ENCODE data around the gene TMEM115. TPM values are rescaled to one million over a fixed set of nuclear protein-coding genes. Genes with fewer than 3 reads are reported as not detected.

Gene TMEM115
- total and polyA plus RNA-seq, 2 of the 13 experiments (the other 11 are each of a cell fraction or from before 2014, with no cell fraction given): 22.1 to 30.7 TPM

DNA sequence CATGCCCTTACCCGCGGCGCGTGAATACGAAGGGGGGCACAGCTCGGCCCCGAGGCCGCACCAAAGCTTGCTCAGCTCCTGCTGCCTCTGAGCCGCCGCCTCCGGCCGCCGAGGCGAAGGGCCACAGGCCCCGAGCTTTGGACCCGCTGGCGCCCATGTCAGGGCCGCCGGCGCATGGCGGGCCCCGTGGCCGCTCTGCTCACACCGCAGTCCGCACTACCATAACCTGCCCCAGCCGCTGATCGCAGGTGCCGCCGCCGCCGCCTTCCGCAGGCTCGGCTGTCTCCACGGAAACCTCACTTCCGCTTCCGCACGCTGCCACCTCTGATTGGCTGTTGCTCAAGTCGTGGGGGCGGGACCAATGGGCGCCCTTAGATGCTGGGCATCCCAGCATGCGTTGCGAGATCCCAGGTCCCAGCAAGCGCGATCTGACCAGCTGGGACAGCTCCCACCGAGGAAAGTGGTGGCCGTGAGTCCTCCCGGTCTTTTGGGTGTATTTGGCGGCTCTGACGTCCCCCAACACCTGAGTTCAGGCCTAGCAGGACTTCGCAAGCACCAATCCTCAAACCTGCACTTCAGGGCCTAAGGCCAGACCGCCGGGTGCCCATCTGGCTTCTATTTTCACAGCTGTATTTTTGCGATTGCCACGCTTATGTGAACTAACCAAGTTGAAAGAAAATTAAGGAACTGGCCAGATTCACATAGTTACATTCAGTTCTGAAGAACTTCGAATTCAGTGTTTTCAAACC is 31.2 kb downstream of the TMEM115 start, which contains the start of gene TUSC2 (continued):
- TF ChIP-seq, protein P1, sequence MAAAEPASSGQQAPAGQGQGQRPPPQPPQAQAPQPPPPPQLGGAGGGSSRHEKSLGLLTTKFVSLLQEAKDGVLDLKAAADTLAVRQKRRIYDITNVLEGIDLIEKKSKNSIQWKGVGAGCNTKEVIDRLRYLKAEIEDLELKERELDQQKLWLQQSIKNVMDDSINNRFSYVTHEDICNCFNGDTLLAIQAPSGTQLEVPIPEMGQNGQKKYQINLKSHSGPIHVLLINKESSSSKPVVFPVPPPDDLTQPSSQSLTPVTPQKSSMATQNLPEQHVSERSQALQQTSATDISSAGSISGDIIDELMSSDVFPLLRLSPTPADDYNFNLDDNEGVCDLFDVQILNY (CRISPR knock-in tag; conservative IDR thresholded peaks at IDR 0.05): no peak
- TF ChIP-seq KDM5B (CRISPR knock-in tag; IDR thresholded peaks at IDR 0.05; ENCODE audit: borderline replicate concordance): peak; percentile 81; the same call in 1 of the 2 replicates
- TF ChIP-seq ZNF749 (CRISPR knock-in tag; IDR thresholded peaks at IDR 0.05; ENCODE audit: borderline replicate concordance): no peak
- TF ChIP-seq ARID2 (CRISPR knock-in tag; IDR thresholded peaks at IDR 0.05; ENCODE audit: borderline replicate concordance): no peak
- TF ChIP-seq ZSCAN22 (CRISPR knock-in tag; IDR thresholded peaks at IDR 0.05): no peak
- TF ChIP-seq ZNF552 (CRISPR knock-in tag; IDR thresholded peaks at IDR 0.05; ENCODE audit: borderline replicate concordance): no peak
- 0 out of 2 replicates have a peak, but pooled peaks have one; percentile 41 for TF ChIP-seq MEF2D (CRISPR knock-in tag; IDR thresholded peaks at IDR 0.05)
- TF ChIP-seq FOXA1 (IDR thresholded peaks at IDR 0.05): no peak
- peak; percentile 14; the same call in 1 of the 2 replicates for TF ChIP-seq FOXA1 (CRISPR knock-in tag; IDR thresholded peaks at IDR 0.05)
- TF ChIP-seq FOSL2 (CRISPR knock-in tag; IDR thresholded peaks at IDR 0.05): peak; percentile 31; the same call in 1 of the 2 replicates
- no peak for TF ChIP-seq ZNF441 (CRISPR knock-in tag; IDR thresholded peaks at IDR 0.05; ENCODE audit: borderline replicate concordance)
- TF ChIP-seq TSC22D2 (CRISPR knock-in tag; IDR thresholded peaks at IDR 0.05; ENCODE audit: borderline replicate concordance): no peak
- TF ChIP-seq PHF8 (CRISPR knock-in tag; IDR thresholded peaks at IDR 0.05): peak; percentile 67
- peak; percentile 71; the same call in 1 of the 2 replicates for TF ChIP-seq ZNF274 (CRISPR knock-in tag; IDR thresholded peaks at IDR 0.05)
- TF ChIP-seq ZNF580 (CRISPR knock-in tag; IDR thresholded peaks at IDR 0.05; ENCODE audit: borderline replicate concordance, low read depth): 0 out of 2 replicates have a peak, but pooled peaks have one; percentile 35
- TF ChIP-seq TFAP4 (IDR thresholded peaks at IDR 0.05; ENCODE audit: borderline replicate concordance, low read depth): peak; percentile 92
- TF ChIP-seq ZNF124 (CRISPR knock-in tag; IDR thresholded peaks at IDR 0.05): peak; percentile 40; the same call in 1 of the 2 replicates
- TF ChIP-seq SIN3B (IDR thresholded peaks at IDR 0.05; ENCODE audit: low read length): peak; percentile 57; the same call in 1 of the 2 replicates
- TF ChIP-seq, protein P2, sequence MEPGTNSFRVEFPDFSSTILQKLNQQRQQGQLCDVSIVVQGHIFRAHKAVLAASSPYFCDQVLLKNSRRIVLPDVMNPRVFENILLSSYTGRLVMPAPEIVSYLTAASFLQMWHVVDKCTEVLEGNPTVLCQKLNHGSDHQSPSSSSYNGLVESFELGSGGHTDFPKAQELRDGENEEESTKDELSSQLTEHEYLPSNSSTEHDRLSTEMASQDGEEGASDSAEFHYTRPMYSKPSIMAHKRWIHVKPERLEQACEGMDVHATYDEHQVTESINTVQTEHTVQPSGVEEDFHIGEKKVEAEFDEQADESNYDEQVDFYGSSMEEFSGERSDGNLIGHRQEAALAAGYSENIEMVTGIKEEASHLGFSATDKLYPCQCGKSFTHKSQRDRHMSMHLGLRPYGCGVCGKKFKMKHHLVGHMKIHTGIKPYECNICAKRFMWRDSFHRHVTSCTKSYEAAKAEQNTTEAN (CRISPR knock-in tag; conservative IDR thresholded peaks at IDR 0.05): no peak
- peak; percentile 38; the same call in 1 of the 2 replicates for TF ChIP-seq NRL (CRISPR knock-in tag; IDR thresholded peaks at IDR 0.05; ENCODE audit: borderline replicate concordance)
- TF ChIP-seq, protein P3, sequence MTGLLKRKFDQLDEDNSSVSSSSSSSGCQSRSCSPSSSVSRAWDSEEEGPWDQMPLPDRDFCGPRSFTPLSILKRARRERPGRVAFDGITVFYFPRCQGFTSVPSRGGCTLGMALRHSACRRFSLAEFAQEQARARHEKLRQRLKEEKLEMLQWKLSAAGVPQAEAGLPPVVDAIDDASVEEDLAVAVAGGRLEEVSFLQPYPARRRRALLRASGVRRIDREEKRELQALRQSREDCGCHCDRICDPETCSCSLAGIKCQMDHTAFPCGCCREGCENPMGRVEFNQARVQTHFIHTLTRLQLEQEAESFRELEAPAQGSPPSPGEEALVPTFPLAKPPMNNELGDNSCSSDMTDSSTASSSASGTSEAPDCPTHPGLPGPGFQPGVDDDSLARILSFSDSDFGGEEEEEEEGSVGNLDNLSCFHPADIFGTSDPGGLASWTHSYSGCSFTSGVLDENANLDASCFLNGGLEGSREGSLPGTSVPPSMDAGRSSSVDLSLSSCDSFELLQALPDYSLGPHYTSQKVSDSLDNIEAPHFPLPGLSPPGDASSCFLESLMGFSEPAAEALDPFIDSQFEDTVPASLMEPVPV (CRISPR knock-in tag; IDR thresholded peaks at IDR 0.05): no peak
- TF ChIP-seq, protein P4, sequence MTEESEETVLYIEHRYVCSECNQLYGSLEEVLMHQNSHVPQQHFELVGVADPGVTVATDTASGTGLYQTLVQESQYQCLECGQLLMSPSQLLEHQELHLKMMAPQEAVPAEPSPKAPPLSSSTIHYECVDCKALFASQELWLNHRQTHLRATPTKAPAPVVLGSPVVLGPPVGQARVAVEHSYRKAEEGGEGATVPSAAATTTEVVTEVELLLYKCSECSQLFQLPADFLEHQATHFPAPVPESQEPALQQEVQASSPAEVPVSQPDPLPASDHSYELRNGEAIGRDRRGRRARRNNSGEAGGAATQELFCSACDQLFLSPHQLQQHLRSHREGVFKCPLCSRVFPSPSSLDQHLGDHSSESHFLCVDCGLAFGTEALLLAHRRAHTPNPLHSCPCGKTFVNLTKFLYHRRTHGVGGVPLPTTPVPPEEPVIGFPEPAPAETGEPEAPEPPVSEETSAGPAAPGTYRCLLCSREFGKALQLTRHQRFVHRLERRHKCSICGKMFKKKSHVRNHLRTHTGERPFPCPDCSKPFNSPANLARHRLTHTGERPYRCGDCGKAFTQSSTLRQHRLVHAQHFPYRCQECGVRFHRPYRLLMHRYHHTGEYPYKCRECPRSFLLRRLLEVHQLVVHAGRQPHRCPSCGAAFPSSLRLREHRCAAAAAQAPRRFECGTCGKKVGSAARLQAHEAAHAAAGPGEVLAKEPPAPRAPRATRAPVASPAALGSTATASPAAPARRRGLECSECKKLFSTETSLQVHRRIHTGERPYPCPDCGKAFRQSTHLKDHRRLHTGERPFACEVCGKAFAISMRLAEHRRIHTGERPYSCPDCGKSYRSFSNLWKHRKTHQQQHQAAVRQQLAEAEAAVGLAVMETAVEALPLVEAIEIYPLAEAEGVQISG (CRISPR knock-in tag; IDR thresholded peaks at IDR 0.05): peak; percentile 85

Data from HepG2 (cell line).